NAMALWA (cell line): ENCODE measurements around the gene TRIP11.

ENCODE experiments used
- DNase-seq: peaks from one replicate; pipeline ENCODE4 v3.0.0-alpha.2; 2015; ENCODE audit warnings: low spot score

Gene TRIP11

GRCh38 chr14:91953170-91953985 lies 86.5 kb downstream of the TRIP11 start:
- no peak for DNase-seq

GRCh38 chr14:91947475-91948184 lies 92.2 kb downstream of the TRIP11 start, which contains the start of gene FBLN5:
FBLN5 (minus strand) TSS chr14:91947694; CDS start chr14:91947229, 465 bp downstream.
- DNase-seq = no peak

GRCh38 chr14:91946622-91947474 lies 93.0 kb downstream of the TRIP11 start:
- DNase-seq = no peak

DNA sequence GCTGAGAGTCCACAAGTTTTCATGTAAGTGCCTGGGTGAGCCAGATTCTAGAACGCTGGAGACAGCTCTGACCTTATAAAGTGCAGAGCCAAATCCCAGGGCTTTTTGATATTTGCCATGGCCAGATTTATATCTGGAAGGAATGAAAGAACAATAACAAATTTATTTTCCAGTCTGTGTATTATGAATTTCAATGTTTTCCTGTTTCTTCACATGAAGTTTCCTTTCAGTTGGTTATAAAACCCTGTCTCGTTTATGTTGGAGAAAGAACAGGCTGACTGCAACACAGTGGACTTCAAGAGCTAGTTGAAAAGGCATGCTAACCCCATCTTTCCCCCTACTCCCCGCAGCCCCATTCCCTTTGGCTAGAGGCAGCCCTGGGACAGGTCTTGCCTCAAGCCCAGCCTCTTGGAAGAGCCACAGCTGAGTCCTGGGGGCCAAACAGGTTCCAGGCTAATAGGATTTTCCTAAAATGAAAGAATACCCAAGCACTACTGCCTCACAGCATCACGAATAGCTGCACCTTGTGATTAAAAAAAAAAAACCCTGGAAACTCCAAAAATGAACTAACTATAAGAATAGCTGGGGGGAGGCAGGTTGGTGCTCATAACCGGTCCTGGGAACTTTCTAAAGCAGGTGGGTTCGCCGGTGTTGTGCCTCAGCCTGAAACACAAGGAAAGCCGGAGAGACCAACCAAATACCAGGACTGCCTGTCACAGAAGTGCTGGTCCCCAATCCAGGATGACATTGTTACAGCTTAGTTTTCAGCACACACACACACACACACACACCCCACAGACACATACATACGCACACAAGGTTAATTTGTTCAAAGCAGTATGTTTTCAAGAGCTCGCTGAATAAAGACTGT lies 93.9 kb downstream of the TRIP11 start:
- no peak for DNase-seq

- DNase-seq = no peak
Observed at GRCh38 chr14:91942946-91943345, 96.9 kb downstream of the TRIP11 start.

- no peak for DNase-seq
Observed at GRCh38 chr14:91942128-91942527, 97.7 kb downstream of the TRIP11 start.

GRCh38 chr14:91940209-91940608 lies 99.7 kb downstream of the TRIP11 start:
- no peak for DNase-seq

DNA sequence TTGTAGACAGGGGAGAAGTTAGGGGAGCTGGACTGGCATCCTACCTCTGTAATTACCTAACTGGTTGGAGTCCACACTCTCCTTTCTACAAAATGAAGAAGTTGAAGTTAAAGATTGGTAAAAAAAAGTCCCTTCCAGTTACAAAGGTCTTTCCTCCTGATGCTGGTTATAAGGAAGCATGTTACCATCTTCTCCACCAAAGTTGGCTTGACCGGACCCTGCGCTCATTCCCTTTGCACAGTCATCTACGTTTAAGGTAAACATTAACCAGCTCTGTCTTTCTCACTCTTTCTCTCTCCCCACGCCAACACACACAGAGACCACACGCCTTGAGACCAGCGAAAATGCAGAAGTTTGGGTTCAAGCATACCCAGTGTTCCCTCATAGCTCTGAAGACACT lies 104.3 kb downstream of the TRIP11 start:
- no peak for DNase-seq

- no peak for DNase-seq
Observed at GRCh38 chr14:91934554-91935285, 105.1 kb downstream of the TRIP11 start.

DNA sequence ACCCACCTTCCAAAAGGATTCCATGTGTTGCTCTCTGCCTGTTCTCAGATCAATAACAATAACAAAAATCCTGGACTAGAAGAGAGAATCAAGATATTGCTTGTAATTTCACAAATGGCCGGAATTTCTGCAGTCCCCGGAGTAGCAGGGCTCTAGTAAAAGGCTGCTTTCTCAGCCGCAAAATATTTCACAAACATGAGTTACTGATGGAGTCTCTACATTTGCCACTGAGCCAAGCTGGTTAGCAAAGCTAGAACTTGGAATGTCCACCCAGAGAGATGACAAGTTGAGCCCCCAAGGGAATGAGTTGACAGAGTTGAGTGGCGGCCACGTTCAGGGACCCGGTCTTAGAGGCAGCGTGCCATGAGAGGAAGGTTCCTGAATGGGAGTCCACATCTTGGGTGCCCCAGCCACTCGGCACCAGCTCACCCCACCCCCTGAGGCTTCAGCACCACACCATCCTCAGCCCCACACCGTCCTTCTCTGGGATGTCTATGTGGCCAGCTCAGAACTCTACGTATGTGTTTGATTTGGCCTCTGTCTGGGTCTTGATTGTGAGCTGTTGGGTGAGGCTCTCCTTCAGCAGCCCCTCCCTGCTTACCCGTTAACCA lies 108.3 kb downstream of the TRIP11 start:
- DNase-seq = no peak

DNA sequence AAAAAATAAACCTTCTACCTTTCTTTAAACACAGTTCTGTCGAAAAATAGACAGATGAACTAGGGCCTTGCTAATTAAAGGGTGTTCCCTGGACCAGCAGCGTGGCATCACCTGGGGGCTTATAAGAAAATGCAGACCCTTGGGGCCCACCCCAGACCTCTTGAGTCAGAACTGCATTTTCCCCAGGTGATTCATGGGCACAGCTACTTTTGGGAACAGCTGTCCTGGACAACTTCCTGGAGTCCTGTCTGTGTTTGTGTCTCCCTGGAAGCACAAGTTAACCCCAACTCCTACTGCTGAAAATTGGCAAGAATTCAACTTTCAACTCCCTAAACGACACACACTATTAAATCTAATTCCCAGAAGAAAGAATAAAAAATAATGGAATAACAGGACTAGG lies 110.2 kb downstream of the TRIP11 start:
- DNase-seq = no peak

DNA sequence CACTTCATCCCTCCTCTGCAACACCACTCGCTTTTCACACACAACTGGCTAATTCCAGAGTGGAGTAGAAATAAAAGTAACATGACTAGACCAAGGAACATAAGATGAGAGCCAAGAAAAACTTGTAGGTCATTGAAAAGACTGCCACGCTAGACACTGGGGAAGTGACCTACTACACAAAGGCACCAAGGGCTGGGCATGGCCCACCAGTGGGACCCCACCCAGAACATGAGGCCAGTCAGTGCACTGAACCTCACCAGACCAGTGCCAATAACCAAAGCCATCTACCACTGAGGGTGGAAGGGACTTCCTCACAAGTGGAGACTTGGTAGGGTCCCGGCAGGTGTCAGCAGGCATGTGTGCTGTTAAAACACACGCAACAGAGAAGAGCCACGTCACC lies 112.1 kb downstream of the TRIP11 start:
- DNase-seq = no peak

DNA sequence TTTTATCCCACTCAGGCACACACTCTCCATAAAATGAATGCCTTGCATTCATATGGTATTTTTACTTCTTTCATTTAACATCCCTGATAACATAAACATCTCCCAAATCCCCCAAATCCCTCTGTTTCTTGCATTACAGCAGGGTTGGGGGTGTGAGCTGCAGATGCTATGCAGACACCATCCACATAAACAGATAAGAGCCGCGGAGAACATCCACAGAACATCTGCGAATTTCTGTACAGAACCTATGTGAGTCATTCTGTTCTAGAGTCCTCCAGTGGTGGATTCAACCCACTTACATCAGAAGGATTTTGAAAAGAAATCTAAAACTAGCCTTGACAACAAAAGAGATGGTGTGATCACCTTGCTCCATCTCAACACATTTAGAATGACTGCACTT lies 112.7 kb downstream of the TRIP11 start:
- no peak for DNase-seq

DNA sequence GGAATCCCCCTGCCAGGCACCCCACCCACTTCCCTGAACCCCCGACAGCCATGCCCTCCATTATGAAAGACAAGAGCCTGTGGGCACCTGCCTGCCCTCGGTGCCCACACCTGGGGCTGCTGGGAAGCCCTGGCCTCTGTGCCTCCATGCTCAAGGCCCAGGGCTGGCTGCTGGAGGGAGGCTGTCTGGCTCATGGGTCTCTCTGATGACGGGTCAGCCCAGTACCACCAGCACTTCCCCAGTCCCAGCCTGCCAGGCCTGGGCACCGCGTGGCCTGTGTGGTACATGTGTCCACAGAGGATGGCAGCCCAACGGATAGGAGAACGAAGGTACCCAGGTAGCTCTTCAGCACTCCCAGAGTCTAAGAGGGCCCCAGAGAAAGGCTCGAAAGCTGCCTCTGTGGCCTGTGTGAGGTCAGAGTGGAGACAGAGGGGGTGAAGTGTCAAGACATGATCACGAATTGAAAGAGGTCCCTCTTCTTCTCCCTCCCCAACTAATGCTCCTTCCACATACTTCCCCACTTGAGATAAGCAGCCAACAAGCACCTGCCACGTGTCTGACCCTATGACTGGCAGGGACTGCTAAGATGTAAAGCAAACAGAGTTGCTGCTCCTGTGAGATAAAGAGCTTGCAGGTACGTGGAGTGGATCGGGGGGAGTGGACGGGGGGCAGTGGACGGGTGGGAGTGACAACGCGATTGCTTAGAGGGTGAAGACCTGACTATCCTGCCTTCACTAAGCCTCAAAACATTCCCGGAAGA lies 113.5 kb downstream of the TRIP11 start:
- no peak for DNase-seq

GRCh38 chr14:91925727-91926121 lies 114.1 kb downstream of the TRIP11 start:
- no peak for DNase-seq

- DNase-seq = no peak
Observed at GRCh38 chr14:91925001-91925726, 114.7 kb downstream of the TRIP11 start.

DNA sequence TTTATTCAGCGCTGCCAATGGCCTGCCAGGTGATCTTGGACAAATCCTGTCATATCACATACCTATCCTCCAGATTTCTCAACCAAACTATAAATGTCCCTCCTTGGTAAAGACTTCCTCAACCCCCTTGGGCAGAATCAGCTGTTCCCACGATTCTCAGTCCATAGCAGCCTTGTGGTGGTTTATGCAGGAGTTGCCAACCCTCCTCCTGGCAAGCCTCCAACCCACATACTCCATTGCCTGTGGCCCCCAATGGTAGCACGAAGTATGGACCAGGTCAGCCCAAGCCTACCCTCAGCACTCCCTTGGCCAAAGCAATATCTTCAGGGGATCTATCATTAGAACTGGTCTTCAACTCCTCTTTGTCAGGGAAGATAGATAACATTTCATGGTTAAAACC lies 119.3 kb downstream of the TRIP11 start:
- no peak for DNase-seq

- DNase-seq = no peak
Observed at GRCh38 chr14:91919814-91920213, 120.0 kb downstream of the TRIP11 start.
